Inflammatory macrophage treated with lipopolysaccharide for 4 hours (primary cell): Measurements from ENCODE around the gene SLC25A27.
A peak's percentile ranks its signal among the peaks of the same experiment; 100 is the strongest.
"Not testable (repeated sequence)": the region's sequence is repeated elsewhere in the genome, so short reads cannot be mapped to it uniquely, and the experiment has no call there.

ENCODE experiments used
- DNase-seq: peaks from one replicate; pipeline ENCODE4 v3.0.0-alpha.2; 2020

SLC25A27 gene

GRCh38 chr6:46652603-46653438, at the start of gene SLC25A27, which contains the start of gene CYP39A1:
SLC25A27 (plus strand) TSS chr6:46652975; CDS start chr6:46653193, 218 bp downstream.
CYP39A1 (minus strand) TSS chr6:46652818; CDS start chr6:46652582, 236 bp downstream.
- peak; percentile 86 for DNase-seq

GRCh38 chr6:46605091-46605797, 47.5 kb upstream of the SLC25A27 start:
- no peak for DNase-seq

GRCh38 chr6:46606338-46606737, 46.4 kb upstream of the SLC25A27 start:
- no peak for DNase-seq

- DNase-seq = no peak
Measured at GRCh38 chr6:46610862-46611553, 41.8 kb upstream of the SLC25A27 start.

- DNase-seq = no peak
Measured at GRCh38 chr6:46612645-46613044, 40.1 kb upstream of the SLC25A27 start.

GRCh38 chr6:46618726-46619125, 34.0 kb upstream of the SLC25A27 start:
- no peak for DNase-seq

GRCh38 chr6:46626228-46626909, 26.4 kb upstream of the SLC25A27 start:
- DNase-seq = peak; percentile 47

GRCh38 chr6:46626976-46627375, 25.8 kb upstream of the SLC25A27 start:
- no peak for DNase-seq

DNA sequence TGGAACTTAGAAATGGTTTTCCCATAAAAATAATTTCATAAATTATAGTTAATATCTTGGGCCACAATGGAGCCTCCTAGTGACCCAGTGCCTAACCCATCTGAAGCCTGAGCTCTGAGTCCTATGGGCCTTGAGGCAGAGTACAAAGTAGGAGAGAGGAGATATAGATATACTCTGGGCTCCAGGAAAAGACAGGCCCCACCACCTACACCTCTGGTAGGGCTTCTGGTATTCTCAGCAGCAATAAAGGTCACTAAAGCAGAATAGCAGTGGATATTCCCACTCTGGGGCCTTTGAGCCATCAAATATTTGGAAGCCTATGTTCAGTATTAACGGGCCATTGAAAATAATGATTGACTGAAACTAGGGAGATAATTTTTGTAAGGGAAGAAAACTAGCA, 24.3 kb upstream of the SLC25A27 start:
- no peak for DNase-seq

DNA sequence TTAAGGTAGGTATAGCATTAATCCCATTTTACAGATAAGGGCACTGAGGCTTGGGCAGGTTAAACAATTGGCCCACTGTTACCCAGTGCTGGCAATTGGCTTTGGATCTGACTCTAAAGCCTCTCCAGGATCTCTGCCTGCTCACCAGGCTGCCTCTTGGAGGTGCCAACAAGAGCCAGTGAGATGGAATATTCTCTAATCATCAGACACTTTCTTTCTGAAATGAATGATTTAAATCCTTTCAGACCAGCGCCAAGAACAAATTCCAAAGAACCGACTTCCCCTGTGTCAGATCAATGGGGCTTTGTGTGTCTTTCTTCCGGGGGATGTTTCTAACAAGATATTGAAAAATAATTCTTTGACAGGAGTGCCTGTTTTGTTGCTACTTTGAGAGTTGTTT, 23.8 kb upstream of the SLC25A27 start:
- DNase-seq = no peak

DNA sequence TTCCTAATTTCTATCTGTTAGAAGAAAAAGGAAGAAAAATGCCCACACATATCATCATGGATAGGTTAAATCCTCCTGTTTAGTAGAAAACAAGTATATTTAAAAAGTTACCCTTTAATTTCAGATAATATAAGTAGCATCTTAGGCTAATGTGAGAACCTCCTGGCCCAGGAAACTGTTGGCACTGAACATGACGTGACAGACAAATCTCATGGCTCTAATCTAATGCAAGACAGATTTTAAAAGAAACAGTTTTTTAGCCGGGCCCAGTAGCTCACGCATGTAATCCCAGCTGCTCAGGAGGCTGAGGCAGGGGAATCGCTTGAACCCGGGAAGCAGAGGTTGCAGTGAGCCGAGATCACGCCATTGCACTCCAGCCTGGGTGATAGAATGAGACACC, 23.1 kb upstream of the SLC25A27 start:
- DNase-seq = no peak

- no peak for DNase-seq
Measured at GRCh38 chr6:46632053-46632452, 20.7 kb upstream of the SLC25A27 start.

- DNase-seq = no peak
Measured at GRCh38 chr6:46635462-46635861, 17.3 kb upstream of the SLC25A27 start.

GRCh38 chr6:46637145-46637544, 15.6 kb upstream of the SLC25A27 start:
- DNase-seq = no peak

GRCh38 chr6:46637933-46638332, 14.8 kb upstream of the SLC25A27 start:
- DNase-seq = no peak

- DNase-seq = no peak
Measured at GRCh38 chr6:46638650-46639049, 14.1 kb upstream of the SLC25A27 start.

DNA sequence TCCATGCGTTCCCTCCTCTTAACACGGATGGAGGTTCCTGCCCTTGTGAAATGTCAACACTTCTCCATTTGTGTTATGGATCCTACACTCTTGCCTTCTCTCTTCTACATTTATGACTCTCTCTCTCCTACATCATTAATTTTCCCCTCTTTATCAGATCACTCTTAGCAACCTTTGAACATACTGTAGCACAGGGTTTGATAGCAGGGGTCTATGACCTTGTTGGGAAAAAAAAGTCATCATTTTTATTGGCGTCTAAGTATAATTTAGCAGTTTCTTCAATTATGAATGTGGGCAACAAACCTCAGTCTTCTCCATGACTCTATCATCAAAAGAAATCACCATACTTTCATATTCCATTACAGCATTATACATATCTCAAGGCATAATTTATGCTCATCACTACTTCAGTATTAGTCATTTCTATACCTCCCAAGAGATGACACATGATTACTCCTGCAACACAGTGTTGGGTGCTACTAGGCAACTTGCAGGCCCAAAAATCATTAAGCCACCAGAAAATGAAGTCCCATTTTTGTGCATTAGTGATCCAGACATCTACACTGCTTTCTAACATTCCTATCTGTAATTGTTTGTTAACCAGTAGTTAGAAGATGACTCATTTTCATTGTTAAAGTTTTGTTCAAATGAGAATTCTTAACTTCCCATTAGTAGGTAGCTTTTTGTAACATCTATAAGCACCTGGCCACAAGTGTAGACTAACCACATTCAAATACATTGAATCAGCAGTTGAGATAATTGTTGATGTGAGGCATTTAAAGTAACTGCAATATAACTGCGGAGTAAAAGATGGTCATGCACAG, 9.6 kb upstream of the SLC25A27 start:
- DNase-seq = no peak

- DNase-seq = no peak
Measured at GRCh38 chr6:46645265-46645664, 7.5 kb upstream of the SLC25A27 start.

- not testable (repeated sequence) for DNase-seq
Measured at GRCh38 chr6:46648108-46648507, 4.7 kb upstream of the SLC25A27 start.

GRCh38 chr6:46648869-46649492, 3.8 kb upstream of the SLC25A27 start:
- peak; percentile 23 for DNase-seq

GRCh38 chr6:46651006-46651405, 1.8 kb upstream of the SLC25A27 start:
- no peak for DNase-seq
